Endothelial cell of umbilical vein (primary cell): ENCODE data around the gene APBB2. TPM values are rescaled to one million over a fixed set of nuclear protein-coding genes. Genes with fewer than 3 reads are reported as not detected.

Source experiments
- BruUV-seq: library from RNA; stranded (reverse); fragments of 400-500 nt; replicated peaks from 2 replicates; lab custom pipeline; 2021; lab: Mats Ljungman, UMichigan
- CTCF ChIA-PET: fragments of 300-600, 350-600 bp; sonication (Branson Sonifier 250); formaldehyde crosslinking; loops from one replicate; lab custom pipeline; 2021; ENCODE audit warnings: antibody characterized with exemption, inconsistent platforms; lab: Charles Lee
- POLR2A ChIA-PET: fragments of 300-600, 350-600 bp; sonication (Branson Sonifier 250); formaldehyde crosslinking; loops from one replicate; lab custom pipeline; 2021; ENCODE audit warnings: antibody characterized with exemption, inconsistent platforms; lab: Charles Lee
- DNase-seq: peaks from one replicate; pipeline ENCODE4 v3.0.0-alpha.2; 2011; ENCODE audit warnings: low read depth, low spot score
- FAIRE-seq: peaks from 2 replicates; lab custom pipeline; 2011; peaks lifted over from hg19 to GRCh38; lab: Jason Lieb, UNC
- H2AFZ ChIP-seq: 2 replicates; pipeline ENCODE4 v1.6.0; 2012; ENCODE audit warnings: low read depth, low read length, control low read depth, inconsistent platforms
- H3K27ac ChIP-seq: 2 replicates; pipeline ENCODE4 v1.5.1; 2011; ENCODE audit warnings: low read depth, mild to moderate bottlenecking, control low read depth, low read length, moderate library complexity; ENCODE audit not compliant: insufficient read depth
- H3K27me3 ChIP-seq, 2 experiments: 2 replicates each; pipeline versions ENCODE4 v1.6.0 to v1.6.1; 2011; ENCODE audit warnings: low read length in 2 of 2, mixed read lengths in 1 of 2; ENCODE audit not compliant: control insufficient read depth in 2 of 2, insufficient read depth in 2 of 2
- H3K36me3 ChIP-seq, 2 experiments: 2 replicates in 1 of 2; 3 replicates in 1 of 2; pipeline ENCODE4 v1.5.1; 2011; ENCODE audit warnings: low read length in 2 of 2, mild to moderate bottlenecking in 1 of 2, moderate library complexity in 1 of 2; ENCODE audit not compliant: control insufficient read depth in 2 of 2, insufficient read depth in 2 of 2; ENCODE audit errors: extremely low read depth in 1 of 2
- H3K4me1 ChIP-seq: 3 replicates; pipeline ENCODE4 v1.5.1; 2011; ENCODE audit warnings: mild to moderate bottlenecking, low read length; ENCODE audit not compliant: control insufficient read depth, insufficient read depth; ENCODE audit errors: extremely low read depth
- H3K4me2 ChIP-seq: 2 replicates; pipeline ENCODE4 v1.6.1; 2011; ENCODE audit warnings: low read length, control low read depth, mixed read lengths; ENCODE audit not compliant: insufficient read depth
- H3K4me3 ChIP-seq, 3 experiments: fragments of 200-600 bp in 1 of 3; sonication (generic), shearing (Covaris generic) in 1 of 3; replicated peaks in 1 of 3; 2 replicates each; pipeline ENCODE4 v1.5.1; 2011 to 2016; ENCODE audit warnings: control low read depth in 3 of 3, low read length in 3 of 3, mild to moderate bottlenecking in 2 of 3, inconsistent platforms in 1 of 3, low read depth in 1 of 3, moderate library complexity in 1 of 3; ENCODE audit not compliant: insufficient read depth in 1 of 3
- H3K79me2 ChIP-seq: 2 replicates; pipeline ENCODE4 v1.6.0; 2012; ENCODE audit warnings: low read length, inconsistent platforms; ENCODE audit not compliant: control insufficient read depth, insufficient read depth
- H3K9ac ChIP-seq: replicated peaks from 2 replicates; pipeline ENCODE3; 2011; ENCODE audit warnings: low read length, control low read depth; ENCODE audit not compliant: insufficient read depth; ENCODE audit errors: extremely low read depth
- H3K9me1 ChIP-seq: replicated peaks from 3 replicates; pipeline ENCODE4 v1.6.0; 2011; ENCODE audit warnings: mild to moderate bottlenecking, low read length; ENCODE audit not compliant: control insufficient read depth, insufficient read depth; ENCODE audit errors: extremely low read depth
- H3K9me3 ChIP-seq: replicated peaks from 2 replicates; pipeline ENCODE4 v1.5.1; 2012; ENCODE audit warnings: low read length, inconsistent platforms; ENCODE audit not compliant: control insufficient read depth, insufficient read depth
- H4K20me1 ChIP-seq: replicated peaks from 2 replicates; pipeline ENCODE3; 2011; ENCODE audit warnings: mild to moderate bottlenecking, low read length; ENCODE audit not compliant: control insufficient read depth, insufficient read depth; ENCODE audit errors: extremely low read depth
- CTCF ChIP-seq, 2 donors: IDR thresholded peaks; 1 replicate in 1 of 2; 2 replicates in 1 of 2; pipeline ENCODE4 v1.5.1; 2011; ENCODE audit warnings: low read length in 2 of 2, mild to moderate bottlenecking in 2 of 2, moderate library complexity in 2 of 2, control low read depth in 1 of 2, inconsistent platforms in 1 of 2, low read depth in 1 of 2; ENCODE audit not compliant: insufficient read depth in 1 of 2; ENCODE audit errors: extremely low read depth in 1 of 2
- EZH2 ChIP-seq: IDR thresholded peaks from 2 replicates; pipeline ENCODE4 v1.6.1; 2012; ENCODE audit warnings: borderline replicate concordance, low read depth, mild to moderate bottlenecking, moderate library complexity, low read length, inconsistent platforms; ENCODE audit not compliant: severe bottlenecking
- FOS ChIP-seq: IDR thresholded peaks from 2 replicates; pipeline ENCODE4 v1.6.1; 2011; ENCODE audit warnings: mild to moderate bottlenecking, low read length, moderate library complexity, borderline replicate concordance; ENCODE audit not compliant: insufficient read depth
- GATA2 ChIP-seq: IDR thresholded peaks from 2 replicates; pipeline ENCODE4 v1.7.0; 2011; ENCODE audit warnings: low read depth, mild to moderate bottlenecking, moderate library complexity, mixed read lengths, low read length; ENCODE audit not compliant: insufficient read length, insufficient read depth
- JUN ChIP-seq: IDR thresholded peaks from 2 replicates; pipeline ENCODE4 v1.6.1; 2011; ENCODE audit warnings: borderline replicate concordance, low read depth; ENCODE audit not compliant: insufficient read length, insufficient read depth
- MAX ChIP-seq: IDR thresholded peaks from 2 replicates; pipeline ENCODE4 v1.6.1; 2011; ENCODE audit not compliant: insufficient read depth, insufficient read length
- MYC ChIP-seq: IDR thresholded peaks from one replicate; pipeline ENCODE4 v1.6.1; 2011; ENCODE audit warnings: mild to moderate bottlenecking, low read depth, low read length
- POLR2A ChIP-seq: IDR thresholded peaks from 2 replicates; pipeline ENCODE4 v1.6.1; 2012; ENCODE audit warnings: low read depth, mild to moderate bottlenecking, control low read depth, low read length
- POLR2AphosphoS5 ChIP-seq: IDR thresholded peaks from 2 replicates; pipeline ENCODE4 v1.6.1; 2012; ENCODE audit warnings: low read depth, mild to moderate bottlenecking, control low read depth, low read length, moderate library complexity; ENCODE audit not compliant: insufficient read depth
- dilution Hi-C: fragments of 300-500 bp; cut with MboI; formaldehyde crosslinking; loops from one replicate; pipeline ENCODE4 v1.15.0; 2019; ENCODE audit warnings: low sequenced_read_pairs; ENCODE audit not compliant: extremely low pct_ligation_motif_present
- intact Hi-C: fragments of 100-400 bp; cut with micrococcal nuclease; formaldehyde crosslinking; loops from one replicate; pipeline ENCODE4 v1.10.0; 2022
- polyA plus RNA-seq, 4 experiments: library from polyadenylated mRNA; depleted of rRNA in 3 of 4; stranded (reverse) in 3 of 4; unstranded in 1 of 4; fragments of >200 nt; gene quantifications; 2 replicates each; pipeline versions ENCODE4 v1.2.1 to v1.2.3, GENCODE V29; 2011 to 2012; ENCODE audit warnings: missing spikeins in 1 of 4
- total RNA-seq: library from RNA; stranded (reverse); gene quantifications from 2 replicates; pipeline ENCODE4 v1.2.3, GENCODE V29; 2021

The APBB2 gene
- total and polyA plus RNA-seq, 2 donors (not counting 3 experiments of a cell fraction or from before 2014, with no cell fraction given): 79.8 to 124 TPM

- H3K4me1 ChIP-seq: peaks cover 26% of the 10 kb centered on the region
- no peaks in the 10 kb centered on the region for H3K27me3 ChIP-seq
- no peaks in the 10 kb centered on the region for H3K36me3 ChIP-seq
- no TSS peak for BruUV-seq
- no peak overlapping the region for H3K4me2 ChIP-seq
- no peaks in the 10 kb centered on the region for H3K9me3 ChIP-seq
- ChIA-PET CTCF (interaction anchor here (1.8 kb wide), 1 partner anchor 294 kb away, joined by 6 read pairs; no protein-coding TSS in a partner anchor), POLR2A (no interaction called here)
- H2AFZ ChIP-seq: no peak overlapping the region
- H3K9me1 ChIP-seq: no peaks in the 10 kb centered on the region
- no peak overlapping the region for H3K4me3 ChIP-seq
- H3K9ac ChIP-seq: no peak overlapping the region
- DNase-seq: no peak
- TF ChIP-seq CTCF (IDR thresholded peaks at IDR 0.05; ENCODE audit: extremely low read depth in 1 of 2, insufficient read depth in 1 of 2, low read depth in 1 of 2, low read length in 2 of 2): no peak
- no peak for TF ChIP-seq POLR2AphosphoS5
- TF ChIP-seq EZH2: no peak
- TF ChIP-seq POLR2A: no peak
- no peak for TF ChIP-seq MYC
- TF ChIP-seq GATA2: no peak
- no peak for TF ChIP-seq FOS
- no peak for TF ChIP-seq MAX
- TF ChIP-seq JUN: no peak
- no peak overlapping the region for H3K27ac ChIP-seq
- no peak for FAIRE-seq
- peaks cover 6% of the 10 kb centered on the region for H3K79me2 ChIP-seq
- intact Hi-C loops: loop anchor here (5.0 kb wide), 1 partner anchor 39 kb away; the partner anchor contains the start of gene UCHL1
- no peaks in the 10 kb centered on the region for H4K20me1 ChIP-seq
- dilution Hi-C loops: loop anchor here (25.0 kb wide), 1 partner anchor 281 kb away; no protein-coding TSS in a partner anchor
Observed at GRCh38 chr4:41218703-41219102, 4.4 kb upstream of the APBB2 start.
